ENCODE measurements around the gene DYNLRB1. TPM values are rescaled to one million over a fixed set of nuclear protein-coding genes. Genes with fewer than 3 reads are reported as not detected.

Gene DYNLRB1
- total and polyA plus RNA-seq, 9 of the 15 experiments (the other 6 are each of a cell fraction or from before 2014, with no cell fraction given): 48.7 to 358 (median 121) TPM

GRCh38 chr20:34532320-34532719 lies 16.1 kb downstream of the DYNLRB1 start:
- H3K9ac ChIP-seq (ENCODE audit: insufficient read depth in 1 of 2, low read depth in 2 of 2, low read length in 2 of 2): no peak overlapping the region
- H4K20me1 ChIP-seq (replicated peaks; ENCODE audit: control insufficient read depth, insufficient read depth, low read length): peaks cover 3% of the 10 kb centered on the region; the same call in 1 of the 2 replicates
- peaks cover 4% of the 10 kb centered on the region; the same call in 1 of the 3 replicates for H3K79me2 ChIP-seq (ENCODE audit: control insufficient read depth, insufficient read depth, low read length)
- CTCF ChIA-PET (ENCODE audit: low intra/inter-chr PET ratio): no interaction called here
- intact Hi-C loops (cut with micrococcal nuclease) (no loop called here), in situ Hi-C loops (cut with MboI) (loop anchor here (10.0 kb wide), 1 partner anchor 172 kb away; the partner anchor contains the start of gene TP53INP2)
- H3K36me3 ChIP-seq (ENCODE audit: control insufficient read depth, insufficient read depth, low read length): peaks cover 77% of the 10 kb centered on the region
- DNase-seq (ENCODE audit: extremely low read depth in 1 of 4, low spot score in 3 of 4) (no peak), ATAC-seq (no peak), FAIRE-seq (no peak)
- H3K27ac ChIP-seq (ENCODE audit: extremely low read depth, low read depth, low read length): no peak overlapping the region
- no peak overlapping the region for H3K4me3 ChIP-seq
- no TSS peak for BruUV-seq (replicated peaks)
- POLR2A ChIA-PET: no interaction called here
- no peak overlapping the region for H2AFZ ChIP-seq (ENCODE audit: low read depth, low read length)
- H3K9me3 ChIP-seq (replicated peaks; ENCODE audit: control insufficient read depth, insufficient read depth, low read depth, low read length): no peaks in the 10 kb centered on the region; the same call in 1 of the 2 replicates
- no peaks in the 10 kb centered on the region for H3K4me1 ChIP-seq (replicated peaks in 1 of 2; ENCODE audit: control insufficient read depth in 2 of 2, insufficient read depth in 2 of 2, low read length in 2 of 2)
- no peaks in the 10 kb centered on the region for H3K27me3 ChIP-seq (ENCODE audit: control insufficient read depth in 2 of 2, insufficient read depth in 2 of 2, low read length in 2 of 2)
- no peak overlapping the region for H3K4me2 ChIP-seq (ENCODE audit: insufficient read depth, low read length)
- no peaks in the 10 kb centered on the region for H3K9me1 ChIP-seq (ENCODE audit: control insufficient read depth, insufficient read depth, low read length)
- WGBS (ENCODE audit: insufficient coverage, low coverage, missing lambda C conversion rate): 95% methylated on average over 8 of the region's 8 CpGs
- TF ChIP-seq LARP7 (IDR thresholded peaks at IDR 0.05) (no peak), CREB1 (IDR thresholded peaks at IDR 0.05) (no peak), CREB1 (CRISPR knock-in tag; IDR thresholded peaks at IDR 0.05) (no peak), ZNF324 (CRISPR knock-in tag; IDR thresholded peaks at IDR 0.05) (no peak), E2F3 (CRISPR knock-in tag; IDR thresholded peaks at IDR 0.05) (no peak), BCOR (IDR thresholded peaks at IDR 0.05) (no peak), ZNF644 (tag; IDR thresholded peaks at IDR 0.05; ENCODE audit: low read depth) (no peak), E2F8 (IDR thresholded peaks at IDR 0.05; ENCODE audit: low read depth, partially characterized antibody) (no peak), ATF7 (IDR thresholded peaks at IDR 0.05) (no peak), FOXJ2 (tag; IDR thresholded peaks at IDR 0.05) (no peak), ZNF592 (IDR thresholded peaks at IDR 0.05) (no peak), ZNF511 (CRISPR knock-in tag; IDR thresholded peaks at IDR 0.05) (no peak), STAT6 (CRISPR knock-in tag; IDR thresholded peaks at IDR 0.05) (no peak), KDM4B (IDR thresholded peaks at IDR 0.05; ENCODE audit: borderline replicate concordance in 2 of 2, low read depth in 1 of 2) (no peak)

Data from K562 (cell line).